GM18867 (cell line): ENCODE results near the gene CD63.
A peak's percentile ranks its signal among the peaks of the same experiment; 100 is the strongest.
"Not testable (repeated sequence)": the region's sequence is repeated elsewhere in the genome, so short reads cannot be mapped to it uniquely, and the experiment has no call there.

Source experiments
- ATAC-seq: cut with Tn5 transposase; IDR thresholded peaks from one replicate; pipeline ENCODE4 v1.9.1; 2021; ENCODE audit warnings: mild to moderate bottlenecking, moderate library complexity; ENCODE audit not compliant: unreplicated experiment

CD63 gene

DNA sequence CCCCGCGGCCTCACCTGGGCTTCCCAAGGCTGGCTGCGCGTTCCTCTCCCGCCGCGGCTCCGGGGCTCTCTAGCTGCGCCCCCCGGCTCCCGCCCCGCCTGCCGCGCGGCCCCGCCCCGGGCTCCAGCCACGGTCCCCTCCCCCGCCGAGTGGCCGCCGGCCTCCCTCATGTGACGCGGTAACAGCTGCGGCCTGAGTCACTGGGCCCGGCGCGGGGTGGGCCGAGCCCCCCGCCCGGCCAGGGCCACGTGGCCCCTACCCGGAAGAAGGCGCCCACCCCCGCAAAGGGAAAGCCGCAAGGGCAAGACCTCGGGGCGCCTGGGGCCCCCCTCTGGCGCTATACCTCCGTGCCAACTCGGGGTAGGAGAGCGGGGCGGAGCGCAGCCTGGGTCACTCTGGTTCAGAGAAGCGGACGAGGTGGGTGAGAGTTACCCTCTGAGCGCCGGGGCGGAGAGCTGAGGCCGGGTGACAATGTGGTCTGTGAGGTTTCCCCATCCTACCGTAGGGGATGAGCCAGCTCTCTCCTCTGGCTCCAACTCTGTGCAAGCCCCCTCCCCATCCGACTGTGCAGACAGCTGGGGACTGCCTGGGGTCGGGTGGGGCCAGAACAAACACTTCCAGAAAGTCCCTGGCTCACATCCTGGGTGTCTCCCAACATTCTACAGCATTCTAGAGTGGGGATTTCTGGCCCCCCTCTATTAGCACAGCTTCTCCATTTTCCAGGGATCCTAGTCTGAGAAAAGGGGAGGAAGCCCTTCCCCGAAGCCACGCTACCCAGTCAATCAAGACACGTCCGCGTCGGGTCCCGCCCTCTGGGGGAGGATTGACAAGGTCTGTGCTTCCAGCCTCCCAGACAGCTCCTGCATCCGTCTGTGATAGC lies at the start of gene CD63:
Gene CD63 (minus strand): TSS at position 71 of the 880 bp plus-strand sequence. CDS start 668 bp downstream, outside the sequence.
- peak; percentile 73 for ATAC-seq

DNA sequence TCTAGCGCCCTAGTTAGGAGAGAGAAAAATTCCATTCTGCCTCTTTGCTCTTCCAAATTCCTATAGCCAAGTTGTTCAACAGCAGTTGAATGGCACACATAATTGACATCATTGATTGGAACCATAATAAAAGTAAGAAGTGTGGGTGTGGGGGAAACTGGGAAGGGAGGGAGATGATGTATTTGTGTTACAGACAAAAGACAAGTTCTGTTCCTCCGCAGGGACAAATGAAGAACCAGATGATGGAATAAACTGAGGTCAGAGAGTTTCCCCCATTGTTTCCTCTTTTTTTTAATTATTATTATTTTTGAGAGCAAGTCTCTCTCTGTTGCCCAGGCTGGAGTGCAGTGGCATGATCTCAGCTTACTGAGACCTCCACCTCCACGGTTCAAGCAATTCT lies 49.0 kb upstream of the CD63 start:
- ATAC-seq, result no peak

DNA sequence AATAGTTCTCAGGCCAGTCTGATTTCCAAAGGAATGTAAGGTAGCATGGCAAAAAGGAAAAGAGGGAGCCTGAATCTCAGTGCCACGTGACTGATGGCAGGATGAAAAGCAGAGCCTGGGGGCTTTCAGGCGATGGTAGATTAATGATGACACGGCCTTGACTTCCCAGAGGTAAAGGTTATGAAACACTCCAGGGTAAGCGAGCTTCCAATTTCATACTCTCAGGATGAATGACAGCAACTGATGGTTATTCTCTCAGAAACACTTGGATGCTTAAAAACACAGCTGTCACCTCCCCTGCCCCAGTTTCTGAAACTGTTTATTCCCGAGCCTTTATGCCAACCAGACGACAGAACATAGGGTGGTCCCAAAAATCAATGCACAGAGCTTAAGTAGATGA lies 42.9 kb upstream of the CD63 start:
- ATAC-seq, result no peak

GRCh38 chr12:55767156-55767555 lies 38.3 kb upstream of the CD63 start:
- no peak for ATAC-seq

- ATAC-seq, result no peak
Measured at GRCh38 chr12:55765736-55766290, 37.0 kb upstream of the CD63 start.

DNA sequence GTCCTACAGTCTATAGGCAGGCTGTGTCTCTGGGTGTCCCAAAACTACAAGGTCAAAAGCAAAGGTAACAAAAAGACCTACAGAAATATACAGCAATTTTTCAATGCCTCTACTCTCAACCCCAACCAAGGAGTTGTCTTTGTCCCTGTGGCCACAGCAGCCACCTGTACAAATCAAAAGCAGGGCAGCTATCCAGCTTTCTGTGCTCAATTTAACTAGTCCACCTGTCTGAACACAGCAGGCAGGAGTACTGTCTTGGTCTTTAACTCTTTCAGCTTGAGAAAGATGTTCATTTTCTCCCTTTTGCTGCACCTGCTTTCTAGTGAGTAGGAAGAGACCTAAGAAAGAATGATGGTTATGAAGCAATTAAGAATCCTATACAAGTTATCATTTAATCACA lies 33.8 kb upstream of the CD63 start:
- no peak for ATAC-seq

DNA sequence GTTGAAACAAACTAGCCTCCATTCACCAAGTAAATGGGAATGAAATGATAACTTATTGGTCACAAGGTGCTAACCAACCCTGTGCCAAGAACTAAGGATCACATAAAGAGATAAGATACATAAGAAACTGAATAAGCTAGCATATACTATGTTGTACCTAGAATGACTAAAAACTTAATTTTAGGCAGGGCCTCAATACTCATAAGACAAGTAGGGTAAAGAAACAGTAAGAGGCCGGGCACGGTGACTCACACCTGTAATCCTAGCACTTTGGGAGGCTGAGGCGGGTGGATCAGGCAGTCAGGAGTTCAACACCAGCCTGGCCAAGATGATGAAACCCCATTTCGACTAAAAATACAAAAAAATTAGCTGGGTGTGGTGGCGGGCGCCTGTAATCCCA lies 31.9 kb upstream of the CD63 start:
- no peak for ATAC-seq

GRCh38 chr12:55758575-55758974 lies 29.8 kb upstream of the CD63 start:
- not testable (repeated sequence) for ATAC-seq

GRCh38 chr12:55757701-55758100 lies 28.9 kb upstream of the CD63 start:
- no peak for ATAC-seq

GRCh38 chr12:55755246-55755645 lies 26.4 kb upstream of the CD63 start:
- ATAC-seq, result no peak

- no peak for ATAC-seq
Measured at GRCh38 chr12:55748230-55748993, 19.6 kb upstream of the CD63 start.

DNA sequence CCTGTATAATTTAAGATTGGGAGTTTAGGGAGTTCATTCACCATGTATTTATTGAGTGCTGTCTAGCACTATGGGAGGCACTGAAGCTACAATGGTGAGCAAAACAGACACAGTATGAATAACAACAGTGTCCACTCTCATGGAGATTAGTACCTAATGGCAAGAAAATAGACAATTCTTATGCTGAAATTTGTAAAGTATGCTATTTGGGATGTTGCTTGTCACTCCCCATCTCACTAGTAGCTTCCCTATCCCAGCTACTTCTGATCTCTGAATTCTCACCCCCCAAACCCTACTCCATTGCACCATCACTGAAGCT lies 18.1 kb upstream of the CD63 start:
- ATAC-seq, result no peak

DNA sequence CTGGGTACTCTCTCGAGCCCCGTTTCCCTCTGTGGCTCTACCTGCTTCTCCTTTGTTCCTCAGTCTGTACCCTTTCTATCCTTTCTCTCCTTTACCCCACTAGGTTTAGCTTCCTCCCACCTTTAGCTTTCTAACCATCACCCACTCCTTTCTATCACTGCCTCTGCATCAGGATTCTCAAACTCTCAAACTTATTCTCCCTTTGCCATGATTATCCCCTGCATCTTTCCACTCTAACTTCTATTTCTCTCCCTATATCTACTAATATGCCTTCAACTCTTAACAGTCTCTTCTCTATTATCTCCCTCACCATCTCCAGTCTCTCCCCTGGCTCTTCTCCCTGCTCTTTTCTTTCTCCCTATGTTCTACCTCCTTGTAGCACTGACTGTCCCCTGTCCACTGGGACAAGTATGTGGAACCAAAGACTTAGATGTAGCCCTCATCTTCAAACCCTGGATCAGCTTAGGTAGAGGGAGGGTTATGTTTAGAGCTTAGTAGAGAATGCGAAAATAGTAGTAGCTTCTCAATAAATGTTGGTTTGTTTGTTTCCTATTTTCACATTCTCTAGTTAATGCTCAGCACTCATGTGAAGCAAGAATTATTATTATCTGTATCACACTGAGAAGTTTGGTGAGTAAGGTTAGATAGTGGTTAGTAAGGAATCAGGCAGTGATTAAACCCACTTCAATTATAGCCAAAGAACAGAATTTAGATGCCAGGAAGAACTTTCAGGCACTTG lies 17.5 kb upstream of the CD63 start:
- ATAC-seq, result no peak

DNA sequence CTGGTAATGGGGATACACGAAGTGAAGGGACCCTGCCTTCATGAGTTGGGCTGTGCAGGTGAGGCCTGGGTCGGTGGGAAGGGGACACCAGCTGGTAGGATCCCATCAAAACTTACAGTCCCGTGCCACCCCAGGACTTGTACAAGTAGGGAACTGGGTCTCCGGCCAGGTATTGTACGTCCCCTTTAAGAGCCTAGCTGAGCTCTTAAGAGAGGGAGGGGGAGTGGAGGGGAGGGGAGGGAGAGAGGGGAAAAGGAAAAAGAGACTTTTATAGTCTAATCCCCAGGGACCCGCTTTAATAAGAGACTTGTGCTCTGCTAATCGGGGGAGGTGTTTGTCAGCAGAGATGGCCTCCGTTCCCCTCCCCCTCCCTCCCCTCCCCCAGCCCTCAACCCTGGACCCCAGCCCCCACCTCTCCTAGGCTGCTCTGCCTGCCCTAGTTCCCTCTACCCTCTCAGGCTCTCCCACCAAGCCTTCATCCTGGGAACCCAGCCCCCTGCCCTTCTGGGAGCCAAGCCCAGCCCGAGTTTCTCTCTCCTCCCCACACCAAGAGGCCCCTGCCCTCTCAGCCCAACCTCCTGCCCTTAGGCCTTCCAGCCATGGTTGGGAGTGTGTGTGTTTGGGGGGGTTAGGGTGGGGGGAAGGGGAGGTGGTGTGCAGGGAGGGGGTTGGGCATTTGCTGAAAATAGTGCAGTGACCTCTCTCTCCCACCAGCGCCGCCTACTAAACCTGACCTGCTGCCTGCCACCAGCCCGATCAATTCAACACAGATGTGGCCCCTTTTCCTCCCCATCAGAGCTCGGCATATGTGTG lies 16.8 kb upstream of the CD63 start:
- ATAC-seq, result no peak

- ATAC-seq, result no peak
Measured at GRCh38 chr12:55744340-55745030, 15.7 kb upstream of the CD63 start.

DNA sequence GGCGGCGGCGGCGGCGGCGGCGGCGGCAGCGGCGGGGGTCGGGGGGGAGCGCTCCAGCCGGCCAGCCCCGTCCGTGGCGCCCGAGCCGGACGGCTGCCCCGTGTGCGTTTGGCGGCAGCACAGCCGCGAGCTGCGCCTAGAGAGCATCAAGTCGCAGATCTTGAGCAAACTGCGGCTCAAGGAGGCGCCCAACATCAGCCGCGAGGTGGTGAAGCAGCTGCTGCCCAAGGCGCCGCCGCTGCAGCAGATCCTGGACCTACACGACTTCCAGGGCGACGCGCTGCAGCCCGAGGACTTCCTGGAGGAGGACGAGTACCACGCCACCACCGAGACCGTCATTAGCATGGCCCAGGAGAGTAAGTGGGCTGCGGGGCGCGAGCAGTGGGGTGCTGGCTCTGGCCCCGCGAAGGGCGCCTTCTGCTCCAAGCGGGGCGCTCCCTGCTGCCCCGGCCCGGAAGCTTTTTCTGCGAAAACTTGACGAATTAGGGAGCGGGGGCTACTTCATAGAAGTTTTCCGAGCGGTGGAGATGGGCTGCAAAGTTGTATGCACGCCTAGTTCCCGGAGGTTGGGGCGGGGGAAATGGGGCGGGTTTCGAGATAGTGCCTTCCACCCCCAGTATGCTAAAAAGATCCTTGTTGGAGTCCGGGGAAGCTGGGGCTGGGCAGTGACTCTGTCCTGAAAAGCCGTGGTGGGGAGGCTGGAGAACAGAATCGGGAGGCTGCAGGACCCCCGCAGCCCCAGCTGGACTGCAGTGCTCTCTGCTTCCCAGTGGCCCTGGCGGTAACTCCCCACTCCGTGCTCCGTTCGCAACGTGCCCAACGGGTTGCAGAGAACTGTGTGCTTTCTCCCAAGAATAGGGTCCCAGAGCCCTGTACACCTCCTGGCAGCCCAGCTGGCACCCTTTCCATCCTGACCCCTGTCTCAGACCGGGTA lies 14.9 kb upstream of the CD63 start:
- ATAC-seq, result peak; percentile 58

- peak; percentile 36 for ATAC-seq
Measured at GRCh38 chr12:55742719-55743405, 14.1 kb upstream of the CD63 start, which contains the start of gene GDF11. TSS of gene GDF11 (plus strand) at chr12:55743122. CDS start at chr12:55743317, 195 bp downstream.
